Activated T-cell treated with anti-CD3 and anti-CD28 coated beads for 24 hours (primary cell): ENCODE results near the gene LRRFIP1.
A peak's percentile ranks its signal among the peaks of the same experiment; 100 is the strongest.
"Not testable (repeated sequence)": the region's sequence is repeated elsewhere in the genome, so short reads cannot be mapped to it uniquely, and the experiment has no call there.

Source experiments
- DNase-seq: peaks from one replicate; pipeline ENCODE4 v3.0.0-alpha.2; 2020; ENCODE audit warnings: low read depth

LRRFIP1 gene

GRCh38 chr2:237597196-237598145 lies 29.9 kb upstream of the LRRFIP1 start:
- no peak for DNase-seq

DNA sequence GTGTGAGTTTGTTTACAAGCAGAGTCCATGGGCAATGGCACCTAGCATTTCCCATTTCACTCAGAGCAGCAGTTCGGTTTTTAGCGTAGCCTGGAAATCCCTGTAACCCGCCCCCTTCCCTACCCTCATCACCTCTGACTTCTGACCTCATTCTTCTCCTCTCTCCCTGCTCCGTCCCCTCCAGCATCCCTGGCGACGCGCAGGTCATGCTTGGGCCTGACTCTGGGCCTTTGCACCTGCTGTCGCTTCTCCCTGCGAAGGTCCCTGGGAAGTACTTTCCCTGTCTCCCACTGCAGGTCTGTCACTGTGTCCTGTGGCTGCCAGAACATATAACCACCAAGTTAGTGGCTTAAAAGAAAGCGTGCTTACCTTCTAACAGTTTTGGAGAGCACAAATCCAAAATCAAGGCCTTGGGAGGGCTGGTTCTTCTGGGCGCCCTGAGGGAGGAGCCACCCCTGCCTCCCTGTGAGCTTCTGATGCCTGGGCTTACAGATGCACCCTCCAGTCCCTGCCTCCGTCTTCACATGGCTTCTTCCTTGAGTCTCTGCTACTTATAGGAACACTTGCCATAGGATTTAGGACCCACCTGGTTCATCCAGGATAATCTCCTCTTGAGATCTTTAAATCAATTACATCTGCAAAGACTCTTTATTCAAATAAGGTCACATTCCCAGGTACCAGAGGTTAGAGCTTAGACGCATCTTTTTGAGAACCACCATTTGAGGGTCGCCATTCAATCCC lies 28.7 kb upstream of the LRRFIP1 start:
- no peak for DNase-seq

DNA sequence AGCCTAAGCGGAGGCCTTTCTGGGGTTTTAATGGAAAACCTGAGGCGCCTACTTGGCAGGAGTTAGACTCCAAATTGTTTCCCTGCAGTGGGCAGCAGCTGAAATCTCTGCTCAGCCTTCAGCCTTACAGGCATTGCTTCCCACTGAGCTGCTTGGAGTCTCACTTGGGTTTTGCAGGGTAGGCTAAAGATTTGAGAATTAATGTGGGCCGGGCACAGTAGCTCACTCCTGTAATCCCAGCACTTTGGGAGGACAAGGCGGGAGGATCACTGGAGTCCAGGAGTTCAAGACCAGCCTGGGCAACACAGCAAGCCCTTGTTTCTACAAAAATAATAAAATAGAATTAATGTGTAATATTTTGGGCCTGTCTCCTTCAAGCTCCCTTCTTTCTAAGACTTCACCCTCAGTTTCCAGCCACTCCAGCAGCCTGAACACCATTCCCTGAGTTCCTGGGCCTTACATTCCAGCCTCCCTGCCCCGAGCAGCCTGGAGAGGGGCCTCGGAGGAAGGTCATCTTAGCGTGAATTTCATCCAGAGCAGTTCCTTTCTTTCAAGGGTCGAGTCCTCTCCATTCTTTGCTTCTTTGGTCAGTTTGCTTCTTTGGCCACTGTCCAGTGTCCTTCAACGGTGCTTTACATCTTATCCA lies 27.8 kb upstream of the LRRFIP1 start:
- no peak for DNase-seq

DNA sequence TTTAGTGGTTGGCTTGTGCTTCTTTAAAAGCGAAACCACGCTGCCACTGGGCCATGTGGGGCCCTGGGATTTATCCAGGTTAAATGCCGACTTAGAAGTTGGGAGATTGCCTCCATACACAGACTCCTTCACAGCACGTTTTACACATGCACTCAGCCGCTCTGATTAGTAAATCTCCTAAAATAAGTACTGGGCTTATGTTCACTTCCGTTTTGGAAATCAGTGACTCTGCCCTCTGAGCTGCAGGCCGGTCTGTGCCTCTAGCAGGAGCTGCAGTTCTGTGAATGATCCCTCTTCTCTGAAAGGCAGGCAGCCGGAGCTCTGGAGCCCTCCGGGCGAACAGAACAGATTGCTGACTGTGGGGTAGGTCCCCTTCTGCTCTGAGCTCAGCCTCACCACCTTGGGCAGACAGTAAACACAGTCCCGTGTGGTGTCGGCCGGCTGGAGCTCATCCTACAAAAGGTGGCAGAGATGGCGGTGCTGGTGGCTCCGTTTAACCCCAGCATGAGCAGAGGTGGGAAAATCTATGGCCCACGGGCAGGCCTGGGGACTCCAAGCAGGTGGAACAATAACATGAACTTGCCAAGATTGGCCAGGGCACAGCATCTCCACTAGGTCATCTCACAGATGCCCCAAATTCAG lies 27.1 kb upstream of the LRRFIP1 start:
- DNase-seq: no peak

- DNase-seq: no peak
Observed at GRCh38 chr2:237601453-237602116, 25.8 kb upstream of the LRRFIP1 start.

DNA sequence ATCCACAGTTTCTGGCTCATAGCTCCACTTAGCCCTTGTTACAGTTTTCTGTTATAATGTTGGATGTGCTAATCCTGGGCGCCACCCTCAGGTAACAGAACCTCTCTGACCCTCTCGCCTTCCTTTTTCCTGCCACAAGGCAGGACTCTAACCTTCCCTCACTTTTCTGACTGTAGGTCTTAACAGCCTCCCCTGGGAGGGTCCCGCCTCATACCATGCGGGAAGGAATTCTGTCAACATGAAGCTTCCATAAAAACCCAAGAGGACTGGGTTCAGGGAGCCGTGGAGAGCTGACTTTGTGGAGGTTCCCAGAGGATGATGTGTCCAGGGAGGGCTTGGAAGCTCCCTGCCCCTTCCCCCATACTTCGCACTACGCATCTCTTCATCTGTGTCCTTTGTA lies 25.0 kb upstream of the LRRFIP1 start:
- no peak for DNase-seq

GRCh38 chr2:237603049-237603717 lies 24.2 kb upstream of the LRRFIP1 start:
- DNase-seq: no peak

- peak; percentile 35 for DNase-seq
Observed at GRCh38 chr2:237603718-237604362, 23.5 kb upstream of the LRRFIP1 start.

DNA sequence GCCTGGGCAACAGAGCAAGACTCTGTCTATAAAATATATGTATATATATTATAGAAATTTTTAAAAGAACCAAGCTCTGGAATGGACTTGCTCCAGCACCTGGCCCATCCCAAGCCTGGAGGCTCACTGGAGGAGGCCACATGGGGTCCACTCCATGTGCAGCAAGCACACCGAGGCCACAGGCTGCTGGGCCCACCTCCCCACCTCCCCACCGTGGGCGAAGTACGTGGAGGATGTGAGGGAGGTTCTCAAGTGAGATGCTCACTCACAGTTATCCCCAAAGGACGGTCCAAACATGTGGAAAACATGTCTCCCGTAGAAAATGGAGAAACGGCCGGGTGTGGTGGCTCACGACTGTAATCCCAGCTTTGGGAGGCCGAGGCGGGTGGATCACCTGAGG lies 23.0 kb upstream of the LRRFIP1 start:
- DNase-seq: no peak

GRCh38 chr2:237604960-237605359 lies 22.4 kb upstream of the LRRFIP1 start:
- no peak for DNase-seq

GRCh38 chr2:237606522-237606921 lies 20.9 kb upstream of the LRRFIP1 start:
- DNase-seq: not testable (repeated sequence)

- no peak for DNase-seq
Observed at GRCh38 chr2:237612527-237613357, 14.6 kb upstream of the LRRFIP1 start.

GRCh38 chr2:237613679-237614078 lies 13.7 kb upstream of the LRRFIP1 start:
- DNase-seq: no peak

- no peak for DNase-seq
Observed at GRCh38 chr2:237614151-237614720, 13.2 kb upstream of the LRRFIP1 start.

DNA sequence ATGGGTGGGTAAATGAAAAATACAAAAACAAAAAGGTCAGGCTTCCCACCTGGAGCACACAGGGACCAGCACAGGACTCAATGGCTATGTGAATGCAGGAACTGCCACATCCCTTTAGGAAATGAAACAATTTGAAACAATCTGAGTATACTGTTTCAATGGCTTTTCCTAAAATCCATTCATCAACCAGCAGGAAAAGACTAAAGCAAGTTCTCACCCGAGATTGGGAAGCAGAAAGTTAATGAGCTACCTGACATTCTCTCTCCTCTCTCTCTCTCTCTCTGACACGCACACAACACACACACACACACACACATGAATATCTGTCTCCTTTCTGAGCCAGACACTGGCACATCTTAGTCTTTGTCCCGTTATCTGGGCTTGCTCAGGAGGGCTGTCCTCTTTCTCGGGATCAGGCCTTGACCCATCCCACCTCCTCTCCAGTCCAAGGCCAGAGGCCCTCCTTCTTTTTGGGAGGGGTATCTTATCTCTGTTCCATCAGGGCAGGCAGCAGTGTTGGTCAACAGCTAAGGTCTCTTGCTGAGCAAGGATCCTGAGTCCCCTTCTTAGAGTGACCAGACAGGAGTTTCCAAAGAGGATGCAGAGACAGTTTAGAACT lies 11.6 kb upstream of the LRRFIP1 start:
- no peak for DNase-seq

- DNase-seq: no peak
Observed at GRCh38 chr2:237616373-237616733, 11.0 kb upstream of the LRRFIP1 start.

DNA sequence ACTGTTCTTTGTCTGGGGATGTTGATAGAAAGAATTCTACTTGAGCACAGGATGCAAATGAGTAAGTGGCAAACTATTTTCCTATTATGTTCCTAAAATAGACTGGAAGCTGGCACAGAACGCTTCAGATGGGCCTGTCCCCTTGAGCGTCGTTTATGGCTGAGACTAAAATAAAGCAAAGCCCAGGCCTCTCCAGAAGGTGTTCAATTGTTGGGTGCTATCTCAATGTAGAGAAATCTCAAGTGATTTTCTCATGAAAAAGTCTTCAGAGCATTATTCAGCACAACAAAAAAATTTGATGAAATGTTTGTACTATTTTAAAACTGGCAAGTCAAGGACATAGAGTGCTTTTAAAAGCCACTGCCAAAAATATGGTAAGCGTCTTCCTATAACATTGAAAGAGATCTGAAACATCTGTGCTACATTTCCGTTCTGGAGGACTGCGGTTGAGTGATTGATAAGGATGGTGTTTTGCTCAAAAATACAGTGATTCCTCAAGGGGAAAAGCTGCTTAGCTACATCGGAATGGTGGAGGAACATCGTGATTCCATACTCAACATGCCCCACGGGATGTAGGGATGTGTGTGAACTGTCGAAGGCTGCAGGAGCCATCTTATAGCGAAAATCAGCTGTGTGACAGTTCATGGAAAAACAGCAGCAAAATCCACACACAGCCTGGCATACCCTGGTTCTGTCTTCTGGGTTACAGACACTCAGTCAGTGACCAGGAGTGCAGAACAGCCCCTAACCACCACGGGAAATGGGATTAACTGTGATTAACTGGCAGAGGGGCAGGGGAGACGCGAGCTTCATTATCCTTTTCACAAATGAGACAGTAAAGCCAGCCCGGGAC lies 10.4 kb upstream of the LRRFIP1 start:
- no peak for DNase-seq

DNA sequence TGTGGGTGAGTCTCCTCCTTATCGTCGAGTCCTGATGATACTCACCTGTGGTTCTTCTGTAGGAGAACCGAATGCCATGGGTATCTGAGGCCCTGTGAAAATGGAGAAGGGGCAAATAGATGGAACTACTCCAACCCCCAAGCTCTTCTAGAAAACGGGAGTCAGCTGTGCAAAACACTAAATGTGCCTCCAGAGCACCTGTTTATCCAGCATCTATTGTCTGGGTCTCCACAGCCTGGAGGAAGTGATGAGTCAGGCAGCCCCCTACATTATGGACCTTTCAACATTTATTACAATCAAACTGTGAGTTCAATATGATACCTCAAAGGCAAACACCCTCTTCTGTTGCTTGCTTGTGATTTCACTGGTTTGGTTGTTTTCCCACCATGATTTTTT lies 9.8 kb upstream of the LRRFIP1 start:
- no peak for DNase-seq
